ENCODE measurements around the gene LIMCH1. TPM values are rescaled to one million over a fixed set of nuclear protein-coding genes. Genes with fewer than 3 reads are reported as not detected.

Gene LIMCH1
- total RNA-seq, 1 experiment from 2014 or later, result 19.7 TPM

- no peak overlapping the region for H3K4me2 ChIP-seq (ENCODE audit: low read length)
- no peaks in the 10 kb centered on the region for H3K9me3 ChIP-seq (ENCODE audit: low read length)
- no peaks in the 10 kb centered on the region for H3F3A ChIP-seq (ENCODE audit: low read length, unreplicated experiment)
- no peaks in the 10 kb centered on the region for H3K36me3 ChIP-seq (ENCODE audit: low read depth, low read length)
- no peak for TF ChIP-seq CTCF (conservative IDR thresholded peaks at IDR 0.05; ENCODE audit: low read depth, low read length)
- no peak for TF ChIP-seq EZH2 (IDR thresholded peaks at IDR 0.05; ENCODE audit: low read length, unreplicated experiment)
- no peak for TF ChIP-seq EZH2phosphoT487 (IDR thresholded peaks at IDR 0.05; ENCODE audit: borderline replicate concordance, low read length)
- ChIA-PET POLR2A (ENCODE audit: unreplicated experiment) (interaction anchor here (0.6 kb wide), 1 partner anchor 109 kb away, joined by 3 read pairs; no protein-coding TSS in a partner anchor), CTCF (no interaction called here)
- DNase-seq, result no peak
- no peak overlapping the region for H3K4me3 ChIP-seq (ENCODE audit: low read length)
- H3K4me1 ChIP-seq (ENCODE audit: insufficient read depth, low read length), result peaks cover 41% of the 10 kb centered on the region
- no peak overlapping the region for H3K9ac ChIP-seq (ENCODE audit: low read length)
- no peak overlapping the region for H2AFZ ChIP-seq (ENCODE audit: low read length)
- no TSS peak for BruUV-seq (replicated peaks)
- no peak for ATAC-seq
- no peaks in the 10 kb centered on the region for H3K9me2 ChIP-seq (replicated peaks; ENCODE audit: low read length)
- no peaks in the 10 kb centered on the region for H4K20me1 ChIP-seq (ENCODE audit: low read length)
- H3K27me3 ChIP-seq (ENCODE audit: low read length), result no peaks in the 10 kb centered on the region
- H3K27ac ChIP-seq (ENCODE audit: low read length), result no peak overlapping the region
- no peaks in the 10 kb centered on the region for H3K79me2 ChIP-seq (ENCODE audit: low read length)
- intact Hi-C loops (cut with micrococcal nuclease), result no loop called here
Observed at GRCh38 chr4:41715155-41715554, 177.2 kb downstream of the LIMCH1 start.

DNA sequence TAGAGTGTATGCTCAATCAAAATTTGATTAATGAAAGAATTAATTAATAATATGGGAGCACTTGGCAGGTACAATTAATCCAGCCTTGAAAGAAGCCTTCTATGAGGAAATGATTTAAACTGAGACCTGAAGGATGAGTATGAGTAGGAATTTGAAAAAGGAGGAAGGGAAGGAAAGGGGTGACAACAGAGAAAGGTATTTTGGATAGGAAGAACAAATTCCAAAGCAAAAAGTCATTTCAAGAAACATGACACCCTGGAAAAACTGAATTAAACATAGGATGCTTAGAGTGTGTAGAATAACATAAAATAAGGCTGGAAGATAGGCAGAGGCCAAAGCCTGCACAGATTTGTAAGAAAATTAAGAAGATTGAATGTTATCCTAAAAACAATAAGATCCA, 180.9 kb downstream of the LIMCH1 start:
- Histone ChIP-seq H3K9me2 (replicated peaks; ENCODE audit: low read length) (no peaks in the 10 kb centered on the region), H3K4me2 (ENCODE audit: low read length) (peak overlapping the region; percentile 49; the same call in 1 of the 2 replicates), H3K27me3 (ENCODE audit: low read length) (no peaks in the 10 kb centered on the region), H3K27ac (ENCODE audit: low read length) (peak overlapping the region; percentile 31; the same call in 1 of the 2 replicates), H2AFZ (ENCODE audit: low read length) (no peak overlapping the region), H4K20me1 (ENCODE audit: low read length) (no peaks in the 10 kb centered on the region), H3K9ac (ENCODE audit: low read length) (no peak overlapping the region), H3F3A (ENCODE audit: low read length, unreplicated experiment) (no peaks in the 10 kb centered on the region), H3K9me3 (ENCODE audit: low read length) (no peaks in the 10 kb centered on the region), H3K36me3 (ENCODE audit: low read depth, low read length) (no peaks in the 10 kb centered on the region), H3K79me2 (ENCODE audit: low read length) (no peaks in the 10 kb centered on the region), H3K4me3 (ENCODE audit: low read length) (no peak overlapping the region), H3K4me1 (ENCODE audit: insufficient read depth, low read length) (peaks cover 25% of the 10 kb centered on the region)
- DNase-seq (peak; percentile 71), ATAC-seq (peak; percentile 63)
- no peak for TF ChIP-seq EZH2 (IDR thresholded peaks at IDR 0.05; ENCODE audit: low read length, unreplicated experiment)
- no peak for TF ChIP-seq CTCF (conservative IDR thresholded peaks at IDR 0.05; ENCODE audit: low read depth, low read length)
- no peak for TF ChIP-seq EZH2phosphoT487 (IDR thresholded peaks at IDR 0.05; ENCODE audit: borderline replicate concordance, low read length)
- intact Hi-C loops (cut with micrococcal nuclease), result no loop called here
- CTCF ChIA-PET, result no interaction called here
- POLR2A ChIA-PET (ENCODE audit: unreplicated experiment), result no interaction called here
- BruUV-seq (replicated peaks), result no TSS peak

DNA sequence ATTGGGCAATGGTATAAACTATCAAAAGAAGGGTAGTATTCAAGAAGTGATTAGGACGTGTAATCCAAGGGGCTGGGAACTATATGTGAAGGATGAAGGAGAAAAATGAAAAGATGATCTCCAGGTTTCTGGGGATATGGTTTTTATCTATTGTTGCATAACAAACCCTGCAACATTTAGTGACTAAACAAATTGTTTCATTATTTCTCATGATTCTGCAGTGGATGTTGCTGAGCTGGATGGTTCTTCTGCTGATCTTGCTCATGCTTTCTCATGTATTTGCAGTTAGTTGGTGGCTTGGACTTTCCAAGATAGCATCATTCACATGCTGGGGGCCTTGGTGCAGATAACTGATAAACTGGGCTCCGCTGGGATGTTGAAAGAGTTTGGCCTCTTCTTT, 181.5 kb downstream of the LIMCH1 start:
- no TSS peak for BruUV-seq (replicated peaks)
- TF ChIP-seq EZH2phosphoT487 (IDR thresholded peaks at IDR 0.05; ENCODE audit: borderline replicate concordance, low read length) (no peak), CTCF (conservative IDR thresholded peaks at IDR 0.05; ENCODE audit: low read depth, low read length) (no peak), EZH2 (IDR thresholded peaks at IDR 0.05; ENCODE audit: low read length, unreplicated experiment) (no peak)
- Histone ChIP-seq H3K4me3 (ENCODE audit: low read length) (no peak overlapping the region), H3K9me3 (ENCODE audit: low read length) (no peaks in the 10 kb centered on the region), H3K79me2 (ENCODE audit: low read length) (no peaks in the 10 kb centered on the region), H3K4me1 (ENCODE audit: insufficient read depth, low read length) (peaks cover 25% of the 10 kb centered on the region), H3K27me3 (ENCODE audit: low read length) (no peaks in the 10 kb centered on the region), H3K9ac (ENCODE audit: low read length) (no peak overlapping the region), H2AFZ (ENCODE audit: low read length) (no peak overlapping the region), H3K9me2 (replicated peaks; ENCODE audit: low read length) (no peaks in the 10 kb centered on the region), H4K20me1 (ENCODE audit: low read length) (no peaks in the 10 kb centered on the region), H3K27ac (ENCODE audit: low read length) (peak overlapping the region; percentile 31; the same call in 1 of the 2 replicates), H3K36me3 (ENCODE audit: low read depth, low read length) (no peaks in the 10 kb centered on the region), H3K4me2 (ENCODE audit: low read length) (peak overlapping the region; percentile 49; the same call in 1 of the 2 replicates), H3F3A (ENCODE audit: low read length, unreplicated experiment) (no peaks in the 10 kb centered on the region)
- ChIA-PET CTCF (no interaction called here), POLR2A (ENCODE audit: unreplicated experiment) (no interaction called here)
- ATAC-seq (no peak), DNase-seq (peak; percentile 36)
- intact Hi-C loops (cut with micrococcal nuclease), result no loop called here

Data from PC-3 (cell line).